ENCODE results near the gene APOO. TPM values are rescaled to one million over a fixed set of nuclear protein-coding genes. Genes with fewer than 3 reads are reported as not detected.

Gene APOO
- total and polyA plus RNA-seq, 11 donors: 41.0 to 113 (median 92.2) TPM

DNA sequence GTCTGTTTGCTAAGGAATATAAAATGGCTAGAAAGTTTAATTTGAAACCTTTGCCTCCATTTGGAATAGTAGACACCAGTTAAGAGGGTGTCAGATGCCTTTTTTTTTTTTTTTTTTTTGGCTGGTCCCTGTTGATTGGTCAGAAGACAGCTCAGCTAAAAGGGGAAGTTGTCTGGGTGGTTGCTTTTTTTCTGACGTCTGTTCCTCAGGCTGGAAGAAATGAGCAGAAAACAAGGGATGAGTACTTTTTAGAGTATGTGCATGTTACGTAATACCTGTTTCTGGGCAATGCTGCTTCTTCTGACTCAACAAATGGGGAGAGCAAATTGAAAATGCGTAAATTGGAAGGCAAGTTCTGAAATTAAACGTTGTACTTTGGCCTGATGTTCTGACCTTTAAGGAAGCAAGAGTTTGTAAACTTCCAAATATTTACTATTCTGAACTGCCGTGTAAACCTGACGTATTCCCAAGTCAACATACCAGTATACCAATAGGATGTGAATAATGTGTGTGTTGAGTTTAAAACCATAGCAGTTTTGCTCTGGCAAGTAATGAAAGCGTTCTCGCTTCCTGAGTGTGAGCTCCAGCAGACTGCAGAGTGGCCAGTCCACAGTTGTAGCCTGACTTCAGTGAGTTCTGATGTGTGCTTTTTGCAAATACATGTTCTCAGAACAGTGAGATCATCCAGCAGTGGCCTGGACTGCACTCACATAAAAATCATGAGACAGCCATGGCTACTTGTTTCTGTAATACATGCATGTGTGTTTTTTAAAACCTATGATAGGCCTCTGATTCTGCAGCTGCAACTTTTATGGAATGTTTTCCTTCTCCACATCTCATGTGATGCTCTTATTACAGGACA, 123.0 kb downstream of the APOO start:
- Histone ChIP-seq H3K27ac (peak overlapping the region in 11 of 12 donors; percentile 41 to 97 (median 91)), H3K9me3 (peaks cover 0 to 7% (median 0%) of the 10 kb centered on the region in 12 donors), H3K36me3 (peaks cover 0 to 18% (median 13%) of the 10 kb centered on the region in 9 donors), H3K27me3 (no peaks in the 10 kb centered on the region), H3K4me3 (peak overlapping the region; percentile 41 to 97 (median 76)), H3K4me1 (peaks cover 0 to 13% (median 0%) of the 10 kb centered on the region in 12 donors)
- 44 to 72% (median 57%) methylated on average over 8 of the region's 8 CpGs for WGBS, 4 donors
- peak in 1 of 2 donors; percentile 22 for TF ChIP-seq POLR2A (IDR thresholded peaks at IDR 0.05)
- TF ChIP-seq CTCF (IDR thresholded peaks at IDR 0.05): no peak
- no peak for ATAC-seq
- intact Hi-C loops (cut with DNase I): loop anchor here in 3 of 10 donors (5.0 to 10.0 kb wide), 5 partner anchors 42 to 270 kb away; partner anchors contain the start of genes ACOT9 (in 1 of the 3), EIF2S3 (in 1 of the 3) and KLHL15 (in 1 of the 3)
- no peak for DNase-seq

DNA sequence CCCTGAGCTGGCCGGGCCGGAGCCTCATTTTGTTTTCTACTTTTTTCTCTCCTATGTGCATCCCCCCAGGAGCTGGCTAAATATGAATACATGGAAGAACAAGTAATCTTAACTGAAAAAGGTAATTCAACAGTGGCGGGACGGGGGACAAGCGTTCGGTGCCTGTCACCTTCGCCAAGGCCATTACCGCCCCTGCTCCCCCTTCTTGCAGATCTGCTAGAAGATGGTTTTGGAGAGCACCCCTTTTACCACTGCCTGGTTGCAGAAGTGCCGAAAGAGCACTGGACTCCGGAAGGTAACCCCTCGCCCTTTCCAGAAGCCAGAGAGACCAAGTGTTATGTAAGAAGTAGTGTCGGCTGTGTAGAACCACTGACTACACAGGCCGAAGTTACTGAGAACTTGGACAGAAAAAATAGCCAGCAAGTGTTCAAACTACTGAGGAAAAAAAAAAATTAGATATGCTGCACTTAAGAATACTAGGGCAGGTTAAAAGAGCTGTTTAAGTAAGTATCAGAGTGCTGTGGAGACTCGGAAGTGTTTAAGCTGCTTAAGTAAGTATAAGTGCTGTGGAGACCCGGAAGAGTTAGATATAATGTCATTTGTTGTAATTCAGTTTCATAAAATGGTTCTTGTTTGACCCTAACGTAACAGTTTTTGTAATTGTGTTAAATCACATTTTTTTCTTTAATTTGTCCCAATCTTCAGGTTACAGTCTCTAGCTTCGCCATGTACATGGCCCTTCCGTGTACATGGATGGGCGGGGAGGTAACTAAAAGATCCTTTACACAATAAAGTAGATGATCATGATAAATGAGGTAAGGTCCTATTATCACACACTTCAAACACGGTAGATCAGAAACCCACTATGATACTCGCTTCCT, 123.9 kb downstream of the APOO start:
- Histone ChIP-seq H3K9me3 (peaks cover 0 to 7% (median 0%) of the 10 kb centered on the region in 12 donors), H3K27me3 (no peaks in the 10 kb centered on the region), H3K27ac (peak overlapping the region; percentile 83 to 97 (median 92)), H3K4me3 (peak overlapping the region; percentile 41 to 97 (median 76)), H3K36me3 (peaks cover 0 to 18% (median 13%) of the 10 kb centered on the region in 9 donors), H3K4me1 (peaks cover 0 to 13% (median 0%) of the 10 kb centered on the region in 12 donors)
- intact Hi-C loops (cut with DNase I): loop anchor here in 7 of 10 donors (1.0 to 10.0 kb wide), 10 partner anchors 41 to 271 kb away; partner anchors contain the start of genes ACOT9 (in 2 of the 7), EIF2S3 (in 1 of the 7) and KLHL15 (in 1 of the 7)
- ATAC-seq (peak in 2 of 4 donors; percentile 1 to 3), DNase-seq (no peak)
- TF ChIP-seq POLR2A (IDR thresholded peaks at IDR 0.05): no peak
- no peak for TF ChIP-seq CTCF (IDR thresholded peaks at IDR 0.05)
- 20 to 53% (median 34%) methylated on average over 21 of the region's 21 CpGs for WGBS, 4 donors

Other genes with a start within 250 kb of the APOO start
- 10 to 100 TPM; 31.3 to 85.1 (median 37.5) TPM for gene PRDX4, start 240.4 kb downstream of the APOO start, total RNA-seq
- 100 to 1,000 TPM in 1 of 2 donors, 10 to 100 TPM in 1; 18.7 to 130 TPM for gene PRDX4, start 240.4 kb downstream of the APOO start, polyA plus RNA-seq
- 10 to 100 TPM; 45.3 to 81.1 (median 59.3) TPM for gene ACOT9, start 164.7 kb downstream of the APOO start, total RNA-seq
- gene ACOT9, start 164.7 kb downstream of the APOO start, polyA plus RNA-seq: 10 to 100 TPM; 55.5 to 77.9 TPM
- 100 to 1,000 TPM in 6 of 9 donors, 10 to 100 TPM in 3; 67.0 to 373 (median 154) TPM for gene SAT1, start 124.8 kb downstream of the APOO start, total RNA-seq
- gene SAT1, start 124.8 kb downstream of the APOO start, polyA plus RNA-seq: 100 to 1,000 TPM; 219 to 814 TPM
- gene CXorf58, start 68 bp upstream of the APOO start, total RNA-seq: under 1 TPM in 4 of 9 donors, not detected in 5; 0.16 to 0.30 (median 0.24) TPM
- gene CXorf58, start 68 bp upstream of the APOO start, polyA plus RNA-seq: under 1 TPM; 0.10 to 0.23 TPM
- 1 to 10 TPM; 4.1 to 8.4 (median 6.4) TPM for gene KLHL15, start 119.2 kb upstream of the APOO start, total RNA-seq
- 1 to 10 TPM; 1.4 to 2.3 TPM for gene KLHL15, start 119.2 kb upstream of the APOO start, polyA plus RNA-seq
- gene EIF2S3, start 147.0 kb upstream of the APOO start, total RNA-seq: 100 to 1,000 TPM in 1 of 9 donors, 10 to 100 TPM in 8; 60.0 to 126 (median 83.0) TPM
- gene EIF2S3, start 147.0 kb upstream of the APOO start, polyA plus RNA-seq: 10 to 100 TPM; 22.9 to 70.0 TPM
- gene ZFX, start 241.8 kb upstream of the APOO start, total RNA-seq: 10 to 100 TPM; 29.5 to 70.5 (median 44.8) TPM
- 1 to 10 TPM; 6.4 to 6.9 TPM for gene ZFX, start 241.8 kb upstream of the APOO start, polyA plus RNA-seq